HG03097 (cell line): ENCODE data around the gene KRTAP5-10.
"Not testable (repeated sequence)": the region's sequence is repeated elsewhere in the genome, so short reads cannot be mapped to it uniquely, and the experiment has no call there.

ENCODE experiments used
- ATAC-seq: cut with Tn5 transposase; IDR thresholded peaks from one replicate; pipeline ENCODE4 v1.9.1; 2021; ENCODE audit not compliant: unreplicated experiment, low FRiP score

KRTAP5-10 gene

DNA sequence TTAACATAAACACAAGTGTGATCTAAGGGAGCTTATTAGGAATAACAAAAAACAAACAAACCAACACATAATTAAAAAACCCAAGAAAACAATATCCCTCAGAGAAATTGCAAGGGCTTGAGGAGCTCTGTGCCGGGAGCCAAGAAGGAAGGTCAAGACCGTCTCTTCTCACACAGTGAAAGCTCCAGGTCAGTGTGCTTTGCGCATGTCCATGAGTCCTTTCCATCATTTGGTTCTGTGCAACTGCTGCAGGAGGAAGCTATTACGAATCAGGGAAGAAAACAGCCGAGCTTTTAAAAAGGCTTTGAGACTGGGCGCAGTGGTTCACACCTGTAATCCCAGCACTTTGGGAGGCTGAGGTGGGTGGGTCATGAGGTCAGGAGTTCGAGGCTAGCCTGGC lies 23.0 kb upstream of the KRTAP5-10 start:
- ATAC-seq = no peak

DNA sequence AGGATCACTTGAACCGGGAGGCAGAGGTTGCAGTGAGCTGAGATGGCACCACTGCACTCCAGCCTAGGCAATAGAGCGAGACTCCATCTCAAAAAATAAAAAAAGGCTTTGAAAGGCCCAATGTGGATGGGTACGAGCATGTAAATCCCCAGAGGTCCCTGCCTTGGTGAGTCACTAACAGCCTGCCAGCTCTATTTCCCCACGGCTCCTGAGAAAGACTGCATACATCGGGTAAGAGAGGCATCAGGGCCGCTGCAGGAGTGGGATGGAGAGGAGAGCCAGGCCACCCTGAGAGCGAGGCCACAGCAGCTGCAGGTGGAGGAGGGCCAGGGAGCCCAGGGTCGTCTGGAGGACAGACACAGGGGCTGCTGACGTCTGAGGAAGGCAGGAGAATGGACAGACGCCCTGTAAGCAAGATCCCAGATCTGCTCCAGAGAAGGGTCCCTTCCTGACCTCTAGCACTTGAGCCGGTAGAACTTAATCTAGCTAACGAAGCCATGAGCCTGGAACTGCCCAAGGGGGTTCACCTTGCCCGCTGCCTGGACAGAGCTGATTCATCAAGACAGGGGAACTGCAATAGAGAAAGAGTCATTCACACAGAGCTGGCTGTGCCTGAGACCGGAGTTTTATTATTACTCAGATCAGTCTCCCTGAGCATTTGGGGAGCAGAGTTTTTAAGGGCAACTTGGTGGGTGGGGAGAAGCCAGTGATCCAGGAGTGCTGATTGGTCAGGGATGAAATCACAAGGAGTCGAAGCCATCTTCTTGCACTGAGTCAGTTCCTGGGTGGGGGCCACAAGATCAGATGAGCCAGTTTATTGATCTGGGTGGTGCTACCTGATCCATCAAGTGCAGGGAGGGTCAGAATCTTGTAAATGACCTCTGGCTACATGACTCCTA lies 22.2 kb upstream of the KRTAP5-10 start:
- no peak for ATAC-seq

DNA sequence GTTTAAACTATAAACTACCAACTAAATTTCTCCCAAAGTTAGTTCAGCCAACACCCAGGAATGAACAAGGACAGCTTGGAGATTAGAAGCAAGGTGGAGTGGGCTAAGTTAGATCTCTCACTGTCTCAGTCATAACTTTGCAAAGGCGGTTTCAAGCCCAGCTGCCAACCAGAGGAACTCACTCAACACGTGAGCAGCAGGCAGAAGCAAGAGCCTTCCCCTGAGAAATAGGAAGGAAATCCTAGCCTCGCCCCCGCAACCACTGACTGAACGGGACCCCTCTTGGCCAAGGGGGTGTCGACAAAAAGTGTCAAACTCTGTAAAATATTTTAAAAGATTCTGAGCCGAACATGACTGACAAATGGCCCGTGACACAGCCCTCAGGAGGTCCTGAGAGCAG lies 21.5 kb upstream of the KRTAP5-10 start:
- no peak for ATAC-seq

- no peak for ATAC-seq
Measured at GRCh38 chr11:71544525-71545214, 20.7 kb upstream of the KRTAP5-10 start.

- no peak for ATAC-seq
Measured at GRCh38 chr11:71545405-71545966, 19.9 kb upstream of the KRTAP5-10 start.

GRCh38 chr11:71548120-71548519 lies 17.2 kb upstream of the KRTAP5-10 start, which contains the start of gene KRTAP5-9:
Gene KRTAP5-9 (plus strand): TSS chr11:71548420. CDS start chr11:71548658, 238 bp downstream.
- ATAC-seq = no peak

GRCh38 chr11:71548716-71549151 lies 16.6 kb upstream of the KRTAP5-10 start:
- ATAC-seq = no peak

DNA sequence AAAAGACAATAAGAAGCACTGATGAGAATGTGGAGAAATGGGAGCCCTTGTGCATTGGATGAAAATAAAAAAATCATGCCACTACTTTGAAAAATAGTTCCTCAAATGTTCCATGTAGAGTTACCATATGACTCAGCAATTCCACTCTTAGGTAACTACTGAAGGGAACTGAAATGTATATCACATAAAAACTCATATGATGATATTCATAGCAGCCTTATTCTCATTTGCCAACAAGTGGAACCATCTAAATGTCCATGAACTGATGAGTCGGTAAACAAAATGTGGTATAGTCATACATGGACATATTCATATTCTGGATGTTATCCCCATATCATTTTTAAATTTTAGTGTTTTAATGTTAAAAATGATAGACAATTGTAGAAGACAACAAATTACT lies 13.7 kb upstream of the KRTAP5-10 start:
- no peak for ATAC-seq

- ATAC-seq = no peak
Measured at GRCh38 chr11:71554996-71555395, 10.4 kb upstream of the KRTAP5-10 start.

DNA sequence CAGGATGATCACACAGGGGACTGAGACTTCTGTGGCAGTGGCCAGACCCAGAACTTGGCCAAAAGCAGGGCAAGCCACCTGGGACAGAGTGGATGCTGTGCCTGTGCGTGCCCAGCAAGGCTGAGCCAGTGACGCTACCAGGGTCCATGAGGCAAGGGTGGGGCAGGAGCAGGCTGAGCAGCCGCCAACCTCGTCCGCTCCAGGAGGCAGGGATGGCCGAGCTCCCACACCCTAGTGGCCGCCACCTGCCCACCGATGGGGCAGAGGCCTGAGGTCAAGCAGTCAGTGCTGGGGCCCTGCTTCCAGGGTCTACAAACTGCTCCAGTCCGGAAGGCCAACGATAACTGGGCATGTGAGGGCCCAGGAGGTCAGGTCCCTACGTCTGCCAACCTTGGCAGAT lies 9.9 kb upstream of the KRTAP5-10 start:
- ATAC-seq = no peak

- no peak for ATAC-seq
Measured at GRCh38 chr11:71556018-71556417, 9.3 kb upstream of the KRTAP5-10 start.

DNA sequence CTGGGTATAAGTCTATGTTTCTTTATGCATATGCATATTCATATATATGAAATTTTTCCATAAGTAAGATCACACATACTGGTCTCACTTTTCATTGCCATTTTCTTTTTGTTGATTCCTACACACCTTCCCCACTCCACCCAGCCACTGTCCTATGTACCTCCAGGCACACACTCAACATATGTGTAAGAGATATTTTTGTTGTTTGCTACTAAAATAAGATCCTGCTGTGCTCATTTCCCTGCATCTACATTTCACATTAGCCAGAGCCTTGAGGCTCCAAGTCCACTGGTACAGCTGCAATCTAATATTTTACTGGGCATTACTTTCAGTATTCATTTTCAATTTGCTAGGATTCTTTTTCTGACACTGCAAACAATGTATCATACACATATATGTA lies 8.1 kb upstream of the KRTAP5-10 start:
- ATAC-seq = no peak

- no peak for ATAC-seq
Measured at GRCh38 chr11:71558996-71559395, 6.4 kb upstream of the KRTAP5-10 start.

DNA sequence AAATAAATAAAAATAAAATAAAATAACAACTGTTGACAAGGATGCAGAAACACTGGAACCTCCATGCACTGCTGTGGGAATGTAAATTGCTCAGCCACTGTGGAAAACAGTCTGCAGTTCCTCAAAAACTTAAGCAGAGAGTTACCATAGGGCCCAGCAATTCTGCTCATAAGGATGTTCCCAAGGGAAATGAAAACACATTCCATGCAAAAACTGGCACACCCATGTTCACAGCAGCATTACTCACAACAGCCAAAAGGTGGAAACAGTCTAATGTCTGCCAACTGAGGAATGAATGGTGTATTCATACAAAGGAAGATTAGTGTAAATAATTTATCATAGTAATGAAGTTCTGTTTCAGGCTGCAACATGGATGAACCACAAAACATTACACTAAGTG lies 3.2 kb upstream of the KRTAP5-10 start:
- no peak for ATAC-seq

DNA sequence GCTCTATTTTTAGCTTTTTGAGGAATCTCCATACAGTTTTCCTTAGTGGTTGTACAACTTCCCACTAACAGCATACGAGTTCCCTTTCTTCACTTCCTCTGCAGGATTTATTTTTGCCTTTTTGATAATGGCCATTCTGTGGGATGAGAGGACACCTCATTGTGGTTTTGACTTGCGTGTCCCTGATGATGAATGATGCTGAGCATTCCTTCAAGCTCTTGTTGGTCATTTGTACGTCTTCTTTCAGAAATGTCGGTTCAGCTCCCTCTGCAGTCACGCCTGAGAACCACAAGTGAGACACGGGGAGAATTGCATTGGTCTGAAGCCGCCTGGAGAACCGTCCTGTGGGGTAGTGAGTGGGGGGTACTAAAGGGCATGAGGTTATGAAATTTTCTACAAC lies 2.0 kb upstream of the KRTAP5-10 start:
- ATAC-seq = no peak

GRCh38 chr11:71564430-71564829 lies 933 bp upstream of the KRTAP5-10 start:
- no peak for ATAC-seq

DNA sequence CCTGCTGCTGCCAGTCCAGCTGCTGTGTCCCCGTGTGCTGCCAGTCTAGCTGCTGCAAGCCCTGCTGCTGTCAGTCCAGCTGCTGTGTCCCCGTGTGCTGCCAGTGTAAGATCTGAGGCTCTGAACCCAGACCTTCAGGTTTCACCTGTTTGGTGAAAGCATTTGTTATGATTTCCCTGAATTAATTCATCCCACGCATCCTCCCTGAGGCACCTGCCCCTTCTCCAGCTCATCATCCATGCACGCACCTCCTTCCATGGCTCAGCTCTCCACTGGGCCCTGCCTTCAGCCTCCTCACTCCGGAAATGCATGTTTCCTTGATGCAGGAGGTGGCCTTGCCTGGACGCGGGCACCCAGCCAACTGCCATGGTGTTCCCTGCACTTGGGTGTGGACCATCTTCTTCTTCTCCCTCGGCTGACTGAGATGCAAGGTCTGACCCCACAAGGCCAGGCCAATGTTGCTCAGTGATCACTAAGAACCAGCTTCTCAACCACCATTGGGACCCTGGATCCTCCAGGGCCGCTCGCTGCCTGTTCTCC lies 788 bp downstream of the KRTAP5-10 start:
- ATAC-seq = no peak

DNA sequence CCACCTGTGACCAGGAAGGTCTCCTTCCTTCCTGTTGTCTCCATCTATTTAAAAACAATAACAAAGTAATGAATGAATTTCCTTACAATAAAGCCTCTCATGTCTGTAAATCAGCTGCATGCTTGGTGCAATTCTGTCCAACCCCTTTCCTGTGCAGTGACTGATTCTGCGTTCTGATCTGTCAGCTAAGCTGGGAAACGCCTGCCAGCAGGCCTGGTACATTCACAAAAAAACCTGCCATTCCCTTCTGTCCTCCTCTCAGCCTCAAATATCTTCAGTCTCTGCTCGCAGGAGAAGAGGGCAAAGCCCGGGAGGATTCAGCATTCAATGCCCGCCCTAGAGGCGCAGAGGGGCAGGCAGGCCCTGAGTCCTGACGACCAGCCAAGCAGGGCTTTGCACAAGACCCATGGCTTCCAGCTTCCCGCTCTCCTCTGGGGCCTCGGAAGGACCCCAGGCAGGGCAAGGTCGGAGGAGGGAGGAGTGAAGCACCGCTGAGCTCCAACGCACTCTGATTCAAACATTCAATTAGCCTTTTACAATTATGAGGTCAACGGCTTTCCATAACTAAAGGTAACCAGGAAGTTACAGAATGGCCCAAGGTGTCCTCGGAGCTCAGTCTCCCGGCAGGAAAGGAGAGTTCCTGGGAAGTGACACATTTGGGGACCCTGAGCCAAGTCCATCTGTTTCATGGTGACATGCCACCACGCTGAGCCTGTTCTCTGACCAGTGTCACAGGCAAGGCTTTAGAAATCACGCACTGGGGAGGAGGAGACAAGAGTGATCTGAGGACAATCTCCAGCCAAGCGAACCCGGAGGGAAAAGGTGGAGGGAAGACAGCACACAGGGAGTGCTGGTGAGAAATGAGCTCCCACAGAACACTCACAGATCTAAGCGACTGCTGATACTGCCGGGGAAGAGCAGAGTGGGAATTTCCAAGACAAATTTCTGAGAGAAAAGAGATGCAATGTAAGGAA lies 1.6 kb downstream of the KRTAP5-10 start:
- not testable (repeated sequence) for ATAC-seq

- not testable (repeated sequence) for ATAC-seq
Measured at GRCh38 chr11:71567633-71568032, 2.3 kb downstream of the KRTAP5-10 start.
